Measurements from ENCODE around the gene PIGN. TPM values are rescaled to one million over a fixed set of nuclear protein-coding genes. Genes with fewer than 3 reads are reported as not detected.

Gene PIGN
- total and polyA plus RNA-seq, 2 of the 8 experiments (the other 6 are each of a cell fraction or from before 2014, with no cell fraction given) = 20.9 to 26.3 TPM

- no peak for TF ChIP-seq CHD7 (IDR thresholded peaks at IDR 0.05; ENCODE audit: insufficient replicate concordance, low read length)
- no peak for TF ChIP-seq KDM5A (IDR thresholded peaks at IDR 0.05; ENCODE audit: low read length)
- TF ChIP-seq TAF7 (optimal IDR thresholded peaks at IDR 0.05; ENCODE audit: borderline replicate concordance, low read depth, low read length) = no peak
- TF ChIP-seq TEAD4 (IDR thresholded peaks at IDR 0.05; ENCODE audit: low read depth, low read length) = no peak
- no peak for TF ChIP-seq JUN (IDR thresholded peaks at IDR 0.05; ENCODE audit: low read depth, low read length)
- TF ChIP-seq GABPA (IDR thresholded peaks at IDR 0.05; ENCODE audit: borderline replicate concordance, insufficient read depth, low read length) = no peak
- no peak for TF ChIP-seq NANOG (IDR thresholded peaks at IDR 0.05; ENCODE audit: insufficient read depth, low read depth, low read length, poor library complexity, severe bottlenecking)
- TF ChIP-seq SP4 (IDR thresholded peaks at IDR 0.05; ENCODE audit: low read length) = no peak
- TF ChIP-seq NRF1 (IDR thresholded peaks at IDR 0.05; ENCODE audit: low read depth, low read length) = no peak
- no peak for TF ChIP-seq RAD21 (IDR thresholded peaks at IDR 0.05 in 1 of 2, conservative IDR thresholded peaks at IDR 0.05 in 1 of 2; ENCODE audit: low read depth in 2 of 2, low read length in 2 of 2)
These were observed 138.6 kb downstream of the PIGN start (continued) for GRCh38 chr18:62048279-62048678.

All from H1 (cell line).